GM23338 (cell line): ENCODE measurements around the gene SP5. TPM values are rescaled to one million over a fixed set of nuclear protein-coding genes. Genes with fewer than 3 reads are reported as not detected.

Experiments used
- ATAC-seq: fragments of 200-7000 bp; cut with Tn5 transposase; 3 replicates; pipeline ENCODE4 v1.9.1; 2020
- DNase-seq: peaks from one replicate; pipeline ENCODE4 v3.0.0-alpha.2; 2015; ENCODE audit warnings: low spot score
- H2AFZ ChIP-seq: fragments of 200-600 bp; sonication (generic); 2 replicates; pipeline ENCODE4 v1.8.0; 2016; ENCODE audit warnings: antibody characterized with exemption, mild to moderate bottlenecking, moderate library complexity
- H3F3A ChIP-seq: fragments of 200-600 bp; sonication (generic); replicated peaks from 2 replicates; pipeline ENCODE4 v1.8.0; 2017; ENCODE audit warnings: antibody characterized with exemption, mixed run types, low read depth
- H3K27ac ChIP-seq: fragments of 200-600 bp; sonication (generic); 2 replicates; pipeline ENCODE4 v1.6.1; 2016; ENCODE audit warnings: low read depth
- H3K27me3 ChIP-seq: fragments of 200-600 bp; sonication (generic); 2 replicates; pipeline ENCODE4 v1.8.0; 2016; ENCODE audit warnings: mild to moderate bottlenecking, mixed run types, moderate library complexity; ENCODE audit not compliant: insufficient read depth
- H3K36me3 ChIP-seq: fragments of 200-600 bp; sonication (generic); 2 replicates; pipeline ENCODE4 v1.8.0; 2016; ENCODE audit warnings: mild to moderate bottlenecking; ENCODE audit not compliant: insufficient read depth
- H3K4me1 ChIP-seq: fragments of 200-600 bp; sonication (generic); 2 replicates; pipeline ENCODE4 v1.8.0; 2016; ENCODE audit warnings: mild to moderate bottlenecking, moderate library complexity; ENCODE audit not compliant: insufficient read depth
- H3K4me2 ChIP-seq: fragments of 200-600 bp; sonication (generic); 2 replicates; pipeline ENCODE4 v1.7.1; 2017; ENCODE audit warnings: mixed run types
- H3K4me3 ChIP-seq: fragments of 200-600 bp; sonication (generic); 2 replicates; pipeline ENCODE4 v1.6.1; 2016; ENCODE audit warnings: mixed run types
- H3K79me2 ChIP-seq: fragments of 200-600 bp; sonication (generic); replicated peaks from 2 replicates; pipeline ENCODE4 v1.8.0; 2017; ENCODE audit warnings: mild to moderate bottlenecking; ENCODE audit not compliant: insufficient read depth
- H3K9me2 ChIP-seq: fragments of 200-600 bp; sonication (generic); 2 replicates; pipeline ENCODE4 v1.8.0; 2017; ENCODE audit not compliant: insufficient read depth
- H4K20me1 ChIP-seq: fragments of 200-600 bp; sonication (generic); replicated peaks from 2 replicates; pipeline ENCODE4 v1.8.0; 2017; ENCODE audit warnings: mild to moderate bottlenecking; ENCODE audit not compliant: insufficient read depth
- H3K27ac Mint-ChIP-seq: 2 replicates; pipeline ENCODE4 v1.8.0; 2020; ENCODE audit warnings: inconsistent platforms, mild to moderate bottlenecking, moderate library complexity, mixed read lengths
- H3K27me3 Mint-ChIP-seq: 3 replicates; pipeline ENCODE4 v1.8.0; 2022; ENCODE audit warnings: low read depth, mild to moderate bottlenecking, moderate library complexity, mixed read lengths, inconsistent platforms; ENCODE audit not compliant: insufficient read depth, poor library complexity
- H3K36me3 Mint-ChIP-seq: 3 replicates; pipeline ENCODE4 v1.8.0; 2021; ENCODE audit warnings: low read depth, mild to moderate bottlenecking, inconsistent platforms, moderate library complexity, mixed read lengths
- H3K4me1 Mint-ChIP-seq: 3 replicates; pipeline ENCODE4 v1.8.0; 2020; ENCODE audit warnings: mild to moderate bottlenecking, inconsistent platforms, mixed read lengths
- H3K4me3 Mint-ChIP-seq: 3 replicates; pipeline ENCODE4 v1.8.0; 2021; ENCODE audit warnings: moderate library complexity, mild to moderate bottlenecking, inconsistent platforms, mixed read lengths
- H3K9me3 Mint-ChIP-seq: 3 replicates; pipeline ENCODE4 v1.8.0; 2020; ENCODE audit warnings: moderate library complexity, mild to moderate bottlenecking, inconsistent platforms, mixed read lengths
- CREB1 ChIP-seq: fragments of 250-450 bp; sonication (Bioruptor Pico); IDR thresholded peaks from 2 replicates; pipeline ENCODE4 v1.5.0; 2020; ENCODE audit warnings: low read depth, mild to moderate bottlenecking, moderate library complexity
- CTCF ChIP-seq, 2 experiments: fragments of 200-600 bp in 1 of 2; sonication (generic) in 1 of 2; conservative IDR thresholded peaks; 2 replicates each; pipeline versions ENCODE4 v1.5.1 to v1.6.1; 2016 to 2017; ENCODE audit warnings: antibody characterized with exemption in 2 of 2, low read depth in 2 of 2, mild to moderate bottlenecking in 2 of 2, moderate library complexity in 1 of 2
- ETS1 ChIP-seq: IDR thresholded peaks from 2 replicates; pipeline ENCODE4 v1.6.1; 2016; ENCODE audit warnings: antibody characterized with exemption
- EZH2phosphoT487 ChIP-seq: fragments of 200-600 bp; sonication (generic); IDR thresholded peaks from one replicate; pipeline ENCODE4 v1.8.1; 2018; ENCODE audit warnings: antibody characterized with exemption; ENCODE audit not compliant: unreplicated experiment
- JUNB ChIP-seq: IDR thresholded peaks from one replicate; pipeline ENCODE4 v1.6.1; 2016; ENCODE audit warnings: antibody characterized with exemption; ENCODE audit not compliant: unreplicated experiment
- REST ChIP-seq: IDR thresholded peaks from one replicate; pipeline ENCODE4 v1.6.1; 2018; ENCODE audit warnings: antibody characterized with exemption; ENCODE audit not compliant: unreplicated experiment
- STAT1 ChIP-seq: IDR thresholded peaks from one replicate; pipeline ENCODE4 v1.6.1; 2016; ENCODE audit warnings: antibody characterized with exemption; ENCODE audit not compliant: unreplicated experiment
- ZNF114 ChIP-seq: fragments of 250-450 bp; sonication (Bioruptor Pico); IDR thresholded peaks from 2 replicates; pipeline ENCODE4 v1.5.0; 2020; ENCODE audit warnings: mild to moderate bottlenecking, moderate library complexity
- ZNF331 ChIP-seq: fragments of 250-450 bp; sonication (Bioruptor Pico); IDR thresholded peaks from 2 replicates; pipeline ENCODE4 v1.5.0; 2020; ENCODE audit warnings: low read depth, mild to moderate bottlenecking, moderate library complexity
- polyA plus RNA-seq: library from polyadenylated mRNA; unstranded; fragments of >200 nt; fragmentation: Nextera tagmentation; extraction: Ambion mirVana; gene quantifications from 2 replicates; pipeline ENCODE4 v1.2.1, GENCODE V29; 2016
- total RNA-seq: library from RNA; depleted of rRNA; stranded (reverse); fragments of >200 nt; shearing (Covaris generic); gene quantifications from 2 replicates; pipeline ENCODE4 v1.2.3, GENCODE V29; 2014

The SP5 gene
- total and polyA plus RNA-seq, 2 experiments from 2014 or later = 0.21 to 0.32 TPM

GRCh38 chr2:170740660-170741059 is 25.5 kb downstream of the SP5 start (continued):
- no peak for TF ChIP-seq CTCF (conservative IDR thresholded peaks at IDR 0.05; ENCODE audit: low read depth in 2 of 2)
- TF ChIP-seq EZH2phosphoT487 = no peak
- TF ChIP-seq CREB1 (CRISPR knock-in tag) = no peak

- H3F3A ChIP-seq = no peaks in the 10 kb centered on the region
- Mint-ChIP-seq H3K9me3 (no peaks in the 10 kb centered on the region), H3K4me1 (peaks cover 6% of the 10 kb centered on the region; the same call in 2 of the 3 replicates), H3K27ac (no peak overlapping the region), H3K36me3 (no peaks in the 10 kb centered on the region), H3K4me3 (no peak overlapping the region), H3K27me3 (peaks cover 4% of the 10 kb centered on the region)
- no peak overlapping the region for H3K4me3 ChIP-seq
- DNase-seq (no peak), ATAC-seq (no peak)
- H3K79me2 ChIP-seq = no peaks in the 10 kb centered on the region
- H4K20me1 ChIP-seq = no peaks in the 10 kb centered on the region
- H3K36me3 ChIP-seq = no peaks in the 10 kb centered on the region
- H3K9me2 ChIP-seq = peaks cover 6% of the 10 kb centered on the region
- H3K27ac ChIP-seq = no peak overlapping the region
- H3K4me1 ChIP-seq = no peaks in the 10 kb centered on the region
- H2AFZ ChIP-seq = no peak overlapping the region
- TF ChIP-seq ZNF114 (CRISPR knock-in tag) (no peak), EZH2phosphoT487 (no peak), STAT1 (no peak)
- no peaks in the 10 kb centered on the region for H3K27me3 ChIP-seq
- no peak overlapping the region for H3K4me2 ChIP-seq
Observed at GRCh38 chr2:170742000-170742399, 26.9 kb downstream of the SP5 start.

- H3K9me2 ChIP-seq = peaks cover 6% of the 10 kb centered on the region
- no peak overlapping the region for H3K4me2 ChIP-seq
- H3K4me3 Mint-ChIP-seq = no peak overlapping the region
- no peaks in the 10 kb centered on the region for H3K27me3 ChIP-seq
- H3K4me1 Mint-ChIP-seq = peaks cover 12% of the 10 kb centered on the region
- H3K27ac ChIP-seq = no peak overlapping the region
- no peaks in the 10 kb centered on the region for H3F3A ChIP-seq
- no peaks in the 10 kb centered on the region for H3K36me3 Mint-ChIP-seq
- TF ChIP-seq EZH2phosphoT487 (no peak), STAT1 (no peak), CTCF (conservative IDR thresholded peaks at IDR 0.05; ENCODE audit: low read depth in 2 of 2) (no peak), JUNB (no peak), CREB1 (CRISPR knock-in tag) (no peak), ETS1 (no peak), REST (no peak), ZNF331 (CRISPR knock-in tag) (no peak)
- ATAC-seq (no peak), DNase-seq (no peak)
- peaks cover 4% of the 10 kb centered on the region for H3K27me3 Mint-ChIP-seq
- H3K4me3 ChIP-seq = no peak overlapping the region
- no peak overlapping the region for H2AFZ ChIP-seq
- no peak overlapping the region for H3K27ac Mint-ChIP-seq
- H4K20me1 ChIP-seq = no peaks in the 10 kb centered on the region
- H3K79me2 ChIP-seq = no peaks in the 10 kb centered on the region
- H3K4me1 ChIP-seq = peaks cover 5% of the 10 kb centered on the region; the same call in 1 of the 2 replicates
- no peaks in the 10 kb centered on the region for H3K9me3 Mint-ChIP-seq
- H3K36me3 ChIP-seq = no peaks in the 10 kb centered on the region
Observed at GRCh38 chr2:170742896-170743529, 27.9 kb downstream of the SP5 start.
